Measurements from ENCODE around the gene PRAME. TPM values are rescaled to one million over a fixed set of nuclear protein-coding genes. Genes with fewer than 3 reads are reported as not detected.

PRAME gene
- total and polyA plus RNA-seq, 2 donors (not counting 3 experiments of a cell fraction or from before 2014, with no cell fraction given): 0.07 TPM; not detected in 1

DNA sequence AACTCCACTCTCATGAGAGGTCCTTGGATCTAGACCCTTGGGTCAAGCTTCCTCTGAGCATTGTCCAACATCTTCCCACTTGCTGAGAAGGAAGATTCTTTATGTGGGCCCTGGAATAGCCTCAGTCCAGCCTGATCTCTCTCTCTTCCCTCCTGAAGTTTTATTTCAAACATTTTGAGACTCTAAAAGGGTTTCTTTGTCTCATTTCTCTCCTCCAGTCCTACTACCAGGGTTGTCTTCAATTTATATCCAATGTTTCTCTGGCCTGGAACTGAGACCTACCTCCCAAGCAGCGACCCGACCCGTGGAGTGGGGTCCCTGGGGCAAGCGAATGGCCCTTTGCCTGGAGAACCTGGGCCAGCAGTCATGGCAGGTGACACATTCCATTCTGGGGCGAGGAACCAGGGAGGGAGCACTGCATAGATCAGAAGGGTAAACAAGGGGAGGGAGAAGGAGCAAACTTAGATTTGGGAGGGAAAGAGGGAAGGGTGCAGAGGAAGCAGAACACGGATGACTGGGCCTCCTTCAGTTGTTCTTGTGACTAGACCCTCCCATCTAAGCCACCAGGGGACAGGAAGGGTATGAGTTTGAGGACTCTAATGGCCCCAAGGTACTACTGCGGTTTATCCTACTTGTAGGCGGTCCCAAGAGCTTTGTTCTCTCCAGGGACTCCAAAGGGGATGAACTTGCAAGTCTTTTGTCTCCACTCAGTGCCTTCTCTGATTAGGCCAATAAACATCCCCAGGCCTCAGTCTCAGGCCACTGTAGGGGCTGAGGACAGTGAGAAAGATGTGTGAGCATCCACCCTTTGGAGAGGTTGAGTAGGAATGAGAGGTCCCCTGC is 14.2 kb upstream of the PRAME start:
- Histone ChIP-seq H3K27me3 (ENCODE audit: control insufficient read depth in 2 of 2, insufficient read depth in 2 of 2, low read length in 2 of 2) (peaks cover 16 to 20% of the 10 kb centered on the region in 2 experiments), H3K36me3 (ENCODE audit: control insufficient read depth in 2 of 2, extremely low read depth in 1 of 2, insufficient read depth in 2 of 2, low read length in 2 of 2) (no peaks in the 10 kb centered on the region), H3K4me3 (replicated peaks in 1 of 3; ENCODE audit: insufficient read depth in 1 of 3, low read depth in 1 of 3, low read length in 3 of 3) (no peak overlapping the region), H4K20me1 (replicated peaks; ENCODE audit: control insufficient read depth, extremely low read depth, insufficient read depth, low read length) (no peaks in the 10 kb centered on the region), H3K9me1 (replicated peaks; ENCODE audit: control insufficient read depth, extremely low read depth, insufficient read depth, low read length) (no peaks in the 10 kb centered on the region), H3K9ac (replicated peaks; ENCODE audit: extremely low read depth, insufficient read depth, low read length) (no peak overlapping the region), H3K9me3 (replicated peaks; ENCODE audit: control insufficient read depth, insufficient read depth, low read length) (no peaks in the 10 kb centered on the region), H3K4me1 (ENCODE audit: control insufficient read depth, extremely low read depth, insufficient read depth, low read length) (no peaks in the 10 kb centered on the region), H3K27ac (ENCODE audit: insufficient read depth, low read depth, low read length) (no peak overlapping the region), H2AFZ (ENCODE audit: low read depth, low read length) (no peak overlapping the region), H3K79me2 (ENCODE audit: control insufficient read depth, insufficient read depth, low read length) (no peaks in the 10 kb centered on the region), H3K4me2 (ENCODE audit: insufficient read depth, low read length) (no peak overlapping the region)
- dilution Hi-C loops (cut with MboI; ENCODE audit: extremely low pct_ligation_motif_present, low sequenced_read_pairs): no loop called here
- CTCF ChIA-PET: interaction anchor here (0.9 to 1.0 kb wide), 3 partner anchors 12 to 20 kb away, joined by 3 read pairs; no protein-coding TSS in a partner anchor
- FAIRE-seq (no peak), DNase-seq (ENCODE audit: low read depth, low spot score) (no peak)
- no TSS peak for BruUV-seq (replicated peaks)
- POLR2A ChIA-PET: no interaction called here
- TF ChIP-seq POLR2AphosphoS5 (IDR thresholded peaks at IDR 0.05; ENCODE audit: insufficient read depth, low read depth, low read length): no peak
- no peak for TF ChIP-seq EZH2 (IDR thresholded peaks at IDR 0.05; ENCODE audit: borderline replicate concordance, low read depth, low read length, severe bottlenecking)
- TF ChIP-seq FOS (IDR thresholded peaks at IDR 0.05; ENCODE audit: borderline replicate concordance, insufficient read depth, low read length): no peak
- TF ChIP-seq, protein P1, sequence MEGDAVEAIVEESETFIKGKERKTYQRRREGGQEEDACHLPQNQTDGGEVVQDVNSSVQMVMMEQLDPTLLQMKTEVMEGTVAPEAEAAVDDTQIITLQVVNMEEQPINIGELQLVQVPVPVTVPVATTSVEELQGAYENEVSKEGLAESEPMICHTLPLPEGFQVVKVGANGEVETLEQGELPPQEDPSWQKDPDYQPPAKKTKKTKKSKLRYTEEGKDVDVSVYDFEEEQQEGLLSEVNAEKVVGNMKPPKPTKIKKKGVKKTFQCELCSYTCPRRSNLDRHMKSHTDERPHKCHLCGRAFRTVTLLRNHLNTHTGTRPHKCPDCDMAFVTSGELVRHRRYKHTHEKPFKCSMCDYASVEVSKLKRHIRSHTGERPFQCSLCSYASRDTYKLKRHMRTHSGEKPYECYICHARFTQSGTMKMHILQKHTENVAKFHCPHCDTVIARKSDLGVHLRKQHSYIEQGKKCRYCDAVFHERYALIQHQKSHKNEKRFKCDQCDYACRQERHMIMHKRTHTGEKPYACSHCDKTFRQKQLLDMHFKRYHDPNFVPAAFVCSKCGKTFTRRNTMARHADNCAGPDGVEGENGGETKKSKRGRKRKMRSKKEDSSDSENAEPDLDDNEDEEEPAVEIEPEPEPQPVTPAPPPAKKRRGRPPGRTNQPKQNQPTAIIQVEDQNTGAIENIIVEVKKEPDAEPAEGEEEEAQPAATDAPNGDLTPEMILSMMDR (IDR thresholded peaks at IDR 0.05; ENCODE audit: extremely low read depth in 1 of 2, insufficient read depth in 1 of 2, low read depth in 1 of 2, low read length in 2 of 2): no peak
- TF ChIP-seq MYC (IDR thresholded peaks at IDR 0.05; ENCODE audit: low read depth, low read length): no peak
- TF ChIP-seq POLR2A (IDR thresholded peaks at IDR 0.05; ENCODE audit: low read depth, low read length): no peak
- TF ChIP-seq JUN (IDR thresholded peaks at IDR 0.05; ENCODE audit: borderline replicate concordance, insufficient read depth, insufficient read length, low read depth): no peak
- intact Hi-C loops (cut with micrococcal nuclease): no loop called here

All from endothelial cell of umbilical vein (primary cell).